Smooth muscle cell (in vitro differentiated cells): ENCODE results near the gene RPL10A. TPM values are rescaled to one million over a fixed set of nuclear protein-coding genes. Genes with fewer than 3 reads are reported as not detected.
"Not testable (repeated sequence)": the region's sequence is repeated elsewhere in the genome, so short reads cannot be mapped to it uniquely, and the experiment has no call there.

ENCODE experiments used
- DNase-seq: peaks from one replicate; lab custom pipeline; 2025; ENCODE audit not compliant: unreplicated experiment; lab: John Stamatoyannopoulos, UW
- H2AFZ ChIP-seq: fragments of 200-600 bp; sonication (generic); 2 replicates; pipeline ENCODE4 v1.6.0; 2016; ENCODE audit warnings: antibody characterized with exemption, low read depth, mild to moderate bottlenecking
- H3F3A ChIP-seq: fragments of 200-600 bp; sonication (generic); 2 replicates; pipeline ENCODE4 v1.6.0; 2017; ENCODE audit warnings: antibody characterized with exemption, low read depth
- H3K27ac ChIP-seq: fragments of 200-600 bp; sonication (generic); 2 replicates; pipeline ENCODE4 v1.5.1; 2016; ENCODE audit warnings: low read depth, mild to moderate bottlenecking
- H3K27me3 ChIP-seq: fragments of 200-600 bp; sonication (generic); 2 replicates; pipeline ENCODE4 v1.6.1; 2016; ENCODE audit warnings: low read depth, mild to moderate bottlenecking
- H3K36me3 ChIP-seq: fragments of 200-600 bp; sonication (generic); 2 replicates; pipeline ENCODE4 v1.5.1; 2016; ENCODE audit warnings: low read depth
- H3K4me1 ChIP-seq: fragments of 200-600 bp; sonication (generic); 2 replicates; pipeline ENCODE4 v1.5.1; 2016; ENCODE audit warnings: low read depth
- H3K4me2 ChIP-seq: fragments of 200-600 bp; sonication (generic); 2 replicates; pipeline ENCODE4 v1.6.0; 2016; ENCODE audit warnings: mild to moderate bottlenecking
- H3K4me3 ChIP-seq: fragments of 200-600 bp; sonication (generic); 2 replicates; pipeline ENCODE4 v1.5.1; 2016; ENCODE audit warnings: mild to moderate bottlenecking
- H3K79me2 ChIP-seq: fragments of 200-600 bp; sonication (generic); 2 replicates; pipeline ENCODE4 v1.6.0; 2016; ENCODE audit warnings: low read depth, mild to moderate bottlenecking
- H3K9ac ChIP-seq: fragments of 200-600 bp; sonication (generic); 2 replicates; pipeline ENCODE4 v1.6.0; 2016; ENCODE audit warnings: low read depth
- H3K9me3 ChIP-seq: fragments of 200-600 bp; sonication (generic); replicated peaks from 2 replicates; pipeline ENCODE4 v1.5.1; 2016; ENCODE audit warnings: low read depth
- H4K20me1 ChIP-seq: fragments of 200-600 bp; sonication (generic); 2 replicates; pipeline ENCODE4 v1.6.0; 2016; ENCODE audit warnings: low read depth
- WGBS: methylation state at CpG from one replicate; pipeline ENCODE4 v1.1.7; 2016; ENCODE audit warnings: low lambda C conversion rate; 5-methylcytosine and 5-hydroxymethylcytosine counted together
- polyA plus RNA-seq: library from polyadenylated mRNA; unstranded; fragments of >200 nt; fragmentation: Nextera tagmentation; extraction: Ambion mirVana; gene quantifications from 2 replicates; pipeline ENCODE4 v1.2.1, GENCODE V29; 2016
- total RNA-seq: library from RNA; depleted of rRNA; stranded (reverse); fragments of >200 nt; gene quantifications from 2 replicates; pipeline ENCODE4 v1.2.3, GENCODE V29; 2014
- TF ChIP-seq, protein P1 (sequence below): fragments of 200-600 bp; sonication (generic); IDR thresholded peaks from 2 replicates; pipeline ENCODE4 v1.5.1; 2017; ENCODE audit warnings: borderline replicate concordance, mild to moderate bottlenecking, antibody characterized with exemption; ENCODE audit not compliant: insufficient read depth, poor library complexity, severe bottlenecking

RPL10A gene
- total and polyA plus RNA-seq, 2 experiments from 2014 or later = 307 to 1,090 TPM

GRCh38 chr6:35512006-35512405 is 43.8 kb downstream of the RPL10A start:
- H2AFZ ChIP-seq = no peak overlapping the region
- TF ChIP-seq, protein P1, sequence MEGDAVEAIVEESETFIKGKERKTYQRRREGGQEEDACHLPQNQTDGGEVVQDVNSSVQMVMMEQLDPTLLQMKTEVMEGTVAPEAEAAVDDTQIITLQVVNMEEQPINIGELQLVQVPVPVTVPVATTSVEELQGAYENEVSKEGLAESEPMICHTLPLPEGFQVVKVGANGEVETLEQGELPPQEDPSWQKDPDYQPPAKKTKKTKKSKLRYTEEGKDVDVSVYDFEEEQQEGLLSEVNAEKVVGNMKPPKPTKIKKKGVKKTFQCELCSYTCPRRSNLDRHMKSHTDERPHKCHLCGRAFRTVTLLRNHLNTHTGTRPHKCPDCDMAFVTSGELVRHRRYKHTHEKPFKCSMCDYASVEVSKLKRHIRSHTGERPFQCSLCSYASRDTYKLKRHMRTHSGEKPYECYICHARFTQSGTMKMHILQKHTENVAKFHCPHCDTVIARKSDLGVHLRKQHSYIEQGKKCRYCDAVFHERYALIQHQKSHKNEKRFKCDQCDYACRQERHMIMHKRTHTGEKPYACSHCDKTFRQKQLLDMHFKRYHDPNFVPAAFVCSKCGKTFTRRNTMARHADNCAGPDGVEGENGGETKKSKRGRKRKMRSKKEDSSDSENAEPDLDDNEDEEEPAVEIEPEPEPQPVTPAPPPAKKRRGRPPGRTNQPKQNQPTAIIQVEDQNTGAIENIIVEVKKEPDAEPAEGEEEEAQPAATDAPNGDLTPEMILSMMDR = no peak
- WGBS = 54% methylated on average over 5 of the region's 26 CpGs
- no peak for DNase-seq
- H3K79me2 ChIP-seq = no peaks in the 10 kb centered on the region
- H3K4me3 ChIP-seq = no peak overlapping the region
- no peaks in the 10 kb centered on the region for H3K9me3 ChIP-seq
- H3K4me1 ChIP-seq = no peaks in the 10 kb centered on the region
- no peak overlapping the region for H3K9ac ChIP-seq
- no peaks in the 10 kb centered on the region for H3K27me3 ChIP-seq
- H3K27ac ChIP-seq = no peak overlapping the region
- no peaks in the 10 kb centered on the region for H3F3A ChIP-seq
- H3K4me2 ChIP-seq = no peak overlapping the region
- no peaks in the 10 kb centered on the region for H4K20me1 ChIP-seq
- no peaks in the 10 kb centered on the region for H3K36me3 ChIP-seq

- Histone ChIP-seq H2AFZ (no peak within 1 kb of the TSS), H3K27ac (no peak within 1 kb of the TSS), H3F3A (no peaks in the 10 kb centered on the region), H3K27me3 (no peaks in the 10 kb centered on the region), H3K79me2 (no peaks in the 10 kb centered on the region), H3K9ac (no peak within 1 kb of the TSS), H3K4me1 (no peaks in the 10 kb centered on the region), H3K4me2 (no peak within 1 kb of the TSS), H3K4me3 (no peak within 1 kb of the TSS), H4K20me1 (no peaks in the 10 kb centered on the region), H3K9me3 (no peaks in the 10 kb centered on the region), H3K36me3 (no peaks in the 10 kb centered on the region)
- no peak for DNase-seq
- 76% methylated on average over 9 of the region's 10 CpGs for WGBS
- TF ChIP-seq, protein P1 = no peak
Observed at GRCh38 chr6:35512740-35513139, 44.5 kb downstream of the RPL10A start, which contains the start of gene TULP1. TSS of gene TULP1 (minus strand) at chr6:35512896. CDS start at chr6:35512858, 38 bp downstream.

- Histone ChIP-seq H3K9ac (no peak overlapping the region), H3K27ac (no peak overlapping the region), H3K9me3 (no peaks in the 10 kb centered on the region), H3K4me2 (no peak overlapping the region), H3K4me1 (no peaks in the 10 kb centered on the region), H3K36me3 (no peaks in the 10 kb centered on the region), H3K79me2 (no peaks in the 10 kb centered on the region), H4K20me1 (no peaks in the 10 kb centered on the region), H2AFZ (no peak overlapping the region), H3K4me3 (no peak overlapping the region), H3F3A (no peaks in the 10 kb centered on the region), H3K27me3 (no peaks in the 10 kb centered on the region)
- TF ChIP-seq, protein P1 = no peak
- no peak for DNase-seq
- WGBS = 83% methylated on average over 4 of the region's 4 CpGs
Observed at GRCh38 chr6:35514587-35514986, 46.4 kb downstream of the RPL10A start.

GRCh38 chr6:35515939-35516338 is 47.7 kb downstream of the RPL10A start:
- H4K20me1 ChIP-seq, H3K4me3 ChIP-seq, H3K27me3 ChIP-seq, H3K36me3 ChIP-seq, H3K9me3 ChIP-seq, H3K4me2 ChIP-seq, H3F3A ChIP-seq, H3K27ac ChIP-seq, H3K4me1 ChIP-seq, DNase-seq, H3K79me2 ChIP-seq, H2AFZ ChIP-seq, H3K9ac ChIP-seq: not testable (repeated sequence)
- 88% methylated on average over 6 of the region's 6 CpGs for WGBS
